Fibroblast of pulmonary artery (primary cell): Measurements from ENCODE around the gene BCAS4.
A peak's percentile ranks its signal among the peaks of the same experiment; 100 is the strongest.

Source experiments
- DNase-seq: peaks from one replicate; pipeline ENCODE4 v3.0.0-alpha.2; 2010; ENCODE audit warnings: low read depth
- H3K4me3 ChIP-seq: replicated peaks from 2 replicates; pipeline ENCODE4 v1.5.1; 2011; ENCODE audit warnings: low read depth, mild to moderate bottlenecking, control low read depth, low read length, moderate library complexity
- TF ChIP-seq, protein P1 (sequence below): IDR thresholded peaks from 2 replicates; pipeline ENCODE4 v1.5.1; 2011; ENCODE audit warnings: mild to moderate bottlenecking, control low read depth, low read length, inconsistent platforms; ENCODE audit errors: missing control alignments

BCAS4 gene

DNA sequence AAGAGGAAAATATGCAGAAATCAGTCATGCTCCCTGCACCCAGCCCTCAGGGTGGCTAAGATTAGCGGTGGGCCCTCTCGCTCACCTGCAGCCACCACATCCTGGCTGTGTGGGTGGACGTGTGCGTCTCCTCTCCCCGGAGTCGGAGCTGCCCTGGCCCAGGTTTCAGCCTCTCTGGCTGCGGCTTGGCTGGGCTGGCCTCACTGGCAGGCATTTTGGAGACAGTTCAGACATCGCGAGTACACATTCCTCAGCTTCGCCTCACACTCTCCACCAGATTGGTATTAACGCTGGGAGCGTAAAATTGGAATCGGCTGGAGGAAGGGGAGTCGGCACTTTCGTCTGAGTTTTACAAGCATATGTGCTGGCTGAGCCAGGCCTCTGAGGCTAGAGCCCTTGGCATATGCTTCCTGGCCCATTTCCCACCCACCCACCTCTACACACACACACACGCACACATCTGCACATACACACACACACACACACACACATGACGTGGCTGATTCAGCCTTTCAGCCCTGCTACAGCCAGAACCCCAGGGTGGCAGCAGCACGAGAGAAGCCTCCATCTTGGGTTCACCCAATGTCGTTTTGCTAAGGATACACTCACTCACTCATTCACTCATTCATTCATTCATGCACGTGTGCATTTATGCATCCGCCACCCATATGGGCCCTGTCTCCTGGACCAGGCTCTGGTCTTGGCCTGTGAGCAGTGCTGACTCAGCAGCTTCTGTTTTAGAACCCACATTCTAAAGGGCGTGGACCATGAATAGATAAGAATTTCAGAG is 42.9 kb downstream of the BCAS4 start:
- DNase-seq, result peak; percentile 56
- TF ChIP-seq, protein P1, sequence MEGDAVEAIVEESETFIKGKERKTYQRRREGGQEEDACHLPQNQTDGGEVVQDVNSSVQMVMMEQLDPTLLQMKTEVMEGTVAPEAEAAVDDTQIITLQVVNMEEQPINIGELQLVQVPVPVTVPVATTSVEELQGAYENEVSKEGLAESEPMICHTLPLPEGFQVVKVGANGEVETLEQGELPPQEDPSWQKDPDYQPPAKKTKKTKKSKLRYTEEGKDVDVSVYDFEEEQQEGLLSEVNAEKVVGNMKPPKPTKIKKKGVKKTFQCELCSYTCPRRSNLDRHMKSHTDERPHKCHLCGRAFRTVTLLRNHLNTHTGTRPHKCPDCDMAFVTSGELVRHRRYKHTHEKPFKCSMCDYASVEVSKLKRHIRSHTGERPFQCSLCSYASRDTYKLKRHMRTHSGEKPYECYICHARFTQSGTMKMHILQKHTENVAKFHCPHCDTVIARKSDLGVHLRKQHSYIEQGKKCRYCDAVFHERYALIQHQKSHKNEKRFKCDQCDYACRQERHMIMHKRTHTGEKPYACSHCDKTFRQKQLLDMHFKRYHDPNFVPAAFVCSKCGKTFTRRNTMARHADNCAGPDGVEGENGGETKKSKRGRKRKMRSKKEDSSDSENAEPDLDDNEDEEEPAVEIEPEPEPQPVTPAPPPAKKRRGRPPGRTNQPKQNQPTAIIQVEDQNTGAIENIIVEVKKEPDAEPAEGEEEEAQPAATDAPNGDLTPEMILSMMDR, result no peak
- H3K4me3 ChIP-seq, result no peak overlapping the region

DNA sequence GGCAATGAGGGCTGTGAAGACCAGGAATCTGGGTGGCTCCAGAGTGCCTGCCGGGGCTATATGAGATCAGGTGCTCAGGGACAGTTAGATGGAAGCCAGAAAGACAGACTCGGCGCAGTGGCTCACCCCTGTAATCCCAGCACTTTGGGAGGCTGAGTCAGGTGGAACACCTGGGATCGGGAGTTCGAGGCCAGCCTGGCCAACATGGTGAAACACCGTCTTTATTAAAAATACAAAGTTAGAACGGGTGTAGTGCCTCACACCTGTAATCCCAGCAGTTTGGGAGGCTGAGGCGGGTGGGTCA is 43.4 kb downstream of the BCAS4 start:
- DNase-seq, result no peak
- no peak overlapping the region for H3K4me3 ChIP-seq
- TF ChIP-seq, protein P1, result no peak

DNA sequence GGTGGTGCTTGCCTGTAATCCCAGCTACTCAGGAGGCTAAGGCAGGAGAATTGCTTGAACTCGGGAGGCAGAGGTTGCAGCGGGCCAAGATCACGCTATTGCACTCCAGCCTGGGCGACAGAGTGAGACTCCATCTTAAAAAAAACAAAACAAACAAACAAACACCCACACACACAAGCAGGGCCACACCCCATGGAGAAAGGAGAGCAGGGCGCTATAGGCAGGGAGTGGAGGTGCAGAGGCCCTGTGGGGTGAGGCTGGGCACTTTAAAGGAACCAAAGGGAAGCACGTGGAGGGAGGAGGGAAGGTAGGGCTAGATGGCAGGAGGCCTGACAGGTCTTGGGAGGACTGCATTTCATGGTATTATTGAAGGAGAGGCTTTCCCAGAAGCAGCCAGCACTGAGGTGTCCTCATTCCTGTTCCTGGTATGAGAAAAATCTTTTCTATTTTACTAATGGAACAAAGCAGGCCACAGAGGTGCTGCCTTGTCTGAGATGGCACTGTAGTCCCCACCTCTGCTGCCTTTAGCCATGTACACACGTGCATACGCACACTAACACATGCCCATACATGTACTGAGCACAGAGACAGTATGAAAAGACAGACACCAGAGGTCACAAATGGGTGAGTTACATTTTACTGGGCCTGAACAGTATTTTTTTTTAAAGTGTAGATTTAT is 44.0 kb downstream of the BCAS4 start:
- DNase-seq, result no peak

DNA sequence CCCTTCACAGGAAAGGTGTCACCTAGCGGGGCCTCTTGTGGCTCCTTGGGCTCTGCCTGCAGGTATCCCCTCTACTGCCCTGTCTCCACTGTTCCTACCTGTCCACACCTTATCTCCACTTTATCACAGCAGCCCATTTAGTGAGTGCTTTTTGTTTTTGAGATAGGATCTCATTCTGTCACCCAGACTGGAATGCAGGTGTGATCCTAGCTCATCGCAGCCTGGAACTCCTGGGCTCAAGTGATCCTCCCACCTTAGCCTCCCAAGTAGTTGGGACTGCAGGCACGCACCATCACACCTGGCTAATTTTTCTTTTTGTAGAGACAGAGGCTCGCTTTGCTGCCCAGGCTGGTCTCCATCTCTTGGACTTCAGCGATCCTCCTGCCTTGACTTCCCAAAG is 48.0 kb downstream of the BCAS4 start:
- DNase-seq, result no peak
- TF ChIP-seq, protein P1, result no peak
- H3K4me3 ChIP-seq, result no peak overlapping the region

More for the DNA sequence above, 44.0 kb downstream of the BCAS4 start:
- TF ChIP-seq, protein P1, result no peak
- H3K4me3 ChIP-seq, result no peak overlapping the region

DNA sequence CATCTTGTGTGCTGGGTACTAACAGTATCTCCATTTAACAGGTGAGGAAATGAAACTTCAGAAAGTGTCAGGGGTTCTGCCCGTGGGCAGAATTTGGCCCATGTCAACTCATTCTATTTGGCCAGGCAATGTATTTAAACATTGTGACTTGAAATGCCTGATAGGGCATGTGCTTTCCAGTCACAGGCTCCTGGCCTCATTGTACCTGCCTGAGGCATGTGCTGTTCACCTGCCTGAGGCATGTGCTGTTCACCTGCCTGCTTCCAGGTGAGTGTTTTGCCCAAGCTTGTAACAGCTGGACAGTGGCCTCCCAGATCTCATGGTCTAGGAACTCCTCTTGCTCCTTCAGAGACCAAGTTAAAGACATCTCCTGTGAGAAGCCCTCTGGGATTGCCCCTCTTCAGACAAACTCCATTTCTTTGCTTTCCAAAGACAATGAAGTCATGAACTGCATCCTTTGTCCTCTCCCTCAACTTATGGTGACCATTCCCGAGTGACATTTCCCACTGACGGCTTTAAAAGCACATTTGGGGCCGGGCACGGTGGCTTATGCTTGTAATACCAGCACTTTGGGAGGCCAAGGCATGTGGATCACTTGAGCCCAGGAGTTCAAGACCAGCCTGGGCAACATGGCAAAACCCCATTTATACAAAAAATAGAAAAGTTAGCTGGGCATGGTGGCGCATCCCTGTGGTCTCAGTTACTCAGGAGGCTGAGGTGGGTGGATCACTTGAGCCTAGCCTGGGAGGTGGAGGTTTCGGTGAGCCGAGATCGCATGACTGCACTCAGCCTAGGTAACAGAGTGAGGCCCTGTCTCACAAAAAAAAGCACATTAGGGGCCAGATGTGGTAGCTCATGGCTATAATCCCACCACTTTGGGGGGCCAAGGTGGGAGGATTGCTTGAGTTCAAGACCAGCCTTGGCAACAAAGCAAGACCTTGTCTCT is 48.7 kb downstream of the BCAS4 start:
- TF ChIP-seq, protein P1, result no peak
- H3K4me3 ChIP-seq, result no peak overlapping the region
- no peak for DNase-seq

DNA sequence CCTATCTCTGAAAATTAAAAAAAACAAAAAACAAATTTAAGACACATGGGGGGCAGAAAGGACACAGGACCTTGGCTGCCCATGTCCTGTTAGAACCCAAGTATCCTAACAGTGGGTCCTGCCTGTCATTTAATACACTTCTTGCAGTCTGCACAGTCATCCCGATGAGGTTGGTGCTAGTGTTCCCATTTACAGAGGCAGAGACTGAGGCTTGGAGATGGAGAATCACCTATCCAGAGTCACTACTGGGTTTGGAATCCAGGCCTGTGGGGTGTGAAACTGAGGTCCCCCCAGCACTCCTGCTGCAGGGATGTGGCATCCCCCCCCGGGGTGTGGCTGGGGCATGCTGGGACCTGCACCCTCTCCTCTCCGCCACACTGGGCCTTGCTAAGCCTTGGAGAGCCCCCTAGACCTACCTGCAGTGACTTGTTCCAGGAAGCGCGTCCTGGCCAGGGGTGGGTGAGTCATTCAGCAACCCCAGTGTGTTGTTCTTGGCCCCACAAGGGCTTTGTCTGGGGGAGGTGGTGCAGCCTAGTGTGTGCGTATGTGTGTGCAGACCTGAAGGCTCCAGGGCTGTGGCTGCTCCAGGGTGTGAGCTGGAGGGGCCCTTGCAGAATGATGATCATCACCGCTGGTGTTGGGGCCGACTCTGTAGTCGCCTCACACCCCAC is 49.7 kb downstream of the BCAS4 start:
- no peak overlapping the region for H3K4me3 ChIP-seq
- TF ChIP-seq, protein P1, result no peak
- peak; percentile 90 for DNase-seq
